Measurements from ENCODE around the gene PIP5KL1.

PIP5KL1 gene

DNA sequence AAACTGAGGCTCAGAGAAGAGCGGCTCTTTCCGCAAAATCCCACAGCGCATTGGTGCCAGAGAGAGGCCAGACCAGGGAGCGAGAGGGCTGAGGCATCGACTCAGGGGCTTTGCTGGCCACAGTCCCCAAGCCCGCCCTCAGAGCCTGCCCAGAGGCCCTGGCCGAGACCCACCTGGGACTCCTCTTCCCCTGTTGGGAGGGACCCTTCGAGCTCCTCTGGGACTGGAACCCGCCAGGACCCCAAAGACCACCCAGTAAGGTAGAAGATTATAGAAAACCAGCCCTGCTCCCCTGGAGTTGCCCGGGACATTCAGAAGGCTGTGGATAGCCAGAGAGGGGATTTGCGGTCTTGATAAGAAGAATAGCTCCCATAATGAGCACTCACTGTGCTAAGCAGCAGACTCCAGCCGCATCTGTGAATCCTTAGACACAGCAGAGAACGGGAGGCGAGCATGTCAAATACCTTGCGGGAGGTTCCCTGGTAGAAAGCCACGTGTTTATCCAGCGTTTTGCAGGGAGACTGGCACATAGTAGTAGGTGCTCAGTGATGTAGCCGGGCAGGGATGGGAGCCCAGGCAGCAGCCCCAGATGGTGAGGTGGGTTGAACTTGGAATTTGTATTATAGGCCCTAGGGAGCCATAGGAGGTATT lies 52.5 kb downstream of the PIP5KL1 start:
- peak; percentile 16 for ATAC-seq
- TF ChIP-seq, protein P1, sequence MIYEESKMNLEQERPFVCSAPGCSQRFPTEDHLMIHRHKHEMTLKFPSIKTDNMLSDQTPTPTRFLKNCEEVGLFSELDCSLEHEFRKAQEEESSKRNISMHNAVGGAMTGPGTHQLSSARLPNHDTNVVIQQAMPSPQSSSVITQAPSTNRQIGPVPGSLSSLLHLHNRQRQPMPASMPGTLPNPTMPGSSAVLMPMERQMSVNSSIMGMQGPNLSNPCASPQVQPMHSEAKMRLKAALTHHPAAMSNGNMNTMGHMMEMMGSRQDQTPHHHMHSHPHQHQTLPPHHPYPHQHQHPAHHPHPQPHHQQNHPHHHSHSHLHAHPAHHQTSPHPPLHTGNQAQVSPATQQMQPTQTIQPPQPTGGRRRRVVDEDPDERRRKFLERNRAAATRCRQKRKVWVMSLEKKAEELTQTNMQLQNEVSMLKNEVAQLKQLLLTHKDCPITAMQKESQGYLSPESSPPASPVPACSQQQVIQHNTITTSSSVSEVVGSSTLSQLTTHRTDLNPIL (CRISPR knock-in tag; IDR thresholded peaks at IDR 0.05; ENCODE audit: low read depth) = no peak
- no peak for TF ChIP-seq ZNF70 (CRISPR knock-in tag; IDR thresholded peaks at IDR 0.05)
- no peak for TF ChIP-seq ISL1 (CRISPR knock-in tag; IDR thresholded peaks at IDR 0.05)
- TF ChIP-seq PPARA (CRISPR knock-in tag; IDR thresholded peaks at IDR 0.05; ENCODE audit: borderline replicate concordance) = no peak
- TF ChIP-seq OSR1 (CRISPR knock-in tag; IDR thresholded peaks at IDR 0.05) = no peak
- no peak for TF ChIP-seq ZFP30 (CRISPR knock-in tag; IDR thresholded peaks at IDR 0.05)
- TF ChIP-seq ZNF8 (CRISPR knock-in tag; IDR thresholded peaks at IDR 0.05) = no peak
- no peak for TF ChIP-seq ZC3H10 (CRISPR knock-in tag; IDR thresholded peaks at IDR 0.05)
- no peak for TF ChIP-seq ZNF565 (CRISPR knock-in tag; conservative IDR thresholded peaks at IDR 0.05; ENCODE audit: low read depth)
- TF ChIP-seq, protein P2, sequence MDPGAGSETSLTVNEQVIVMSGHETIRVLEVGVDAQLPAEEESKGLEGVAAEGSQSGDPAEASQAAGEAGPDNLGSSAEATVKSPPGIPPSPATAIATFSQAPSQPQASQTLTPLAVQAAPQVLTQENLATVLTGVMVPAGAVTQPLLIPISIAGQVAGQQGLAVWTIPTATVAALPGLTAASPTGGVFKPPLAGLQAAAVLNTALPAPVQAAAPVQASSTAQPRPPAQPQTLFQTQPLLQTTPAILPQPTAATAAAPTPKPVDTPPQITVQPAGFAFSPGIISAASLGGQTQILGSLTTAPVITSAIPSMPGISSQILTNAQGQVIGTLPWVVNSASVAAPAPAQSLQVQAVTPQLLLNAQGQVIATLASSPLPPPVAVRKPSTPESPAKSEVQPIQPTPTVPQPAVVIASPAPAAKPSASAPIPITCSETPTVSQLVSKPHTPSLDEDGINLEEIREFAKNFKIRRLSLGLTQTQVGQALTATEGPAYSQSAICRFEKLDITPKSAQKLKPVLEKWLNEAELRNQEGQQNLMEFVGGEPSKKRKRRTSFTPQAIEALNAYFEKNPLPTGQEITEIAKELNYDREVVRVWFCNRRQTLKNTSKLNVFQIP (CRISPR knock-in tag; IDR thresholded peaks at IDR 0.05; ENCODE audit: borderline replicate concordance, low read depth) = no peak
- TF ChIP-seq ZFP3 (CRISPR knock-in tag; IDR thresholded peaks at IDR 0.05) = no peak
- TF ChIP-seq RARB (CRISPR knock-in tag; IDR thresholded peaks at IDR 0.05) = no peak
- TF ChIP-seq, protein P3, sequence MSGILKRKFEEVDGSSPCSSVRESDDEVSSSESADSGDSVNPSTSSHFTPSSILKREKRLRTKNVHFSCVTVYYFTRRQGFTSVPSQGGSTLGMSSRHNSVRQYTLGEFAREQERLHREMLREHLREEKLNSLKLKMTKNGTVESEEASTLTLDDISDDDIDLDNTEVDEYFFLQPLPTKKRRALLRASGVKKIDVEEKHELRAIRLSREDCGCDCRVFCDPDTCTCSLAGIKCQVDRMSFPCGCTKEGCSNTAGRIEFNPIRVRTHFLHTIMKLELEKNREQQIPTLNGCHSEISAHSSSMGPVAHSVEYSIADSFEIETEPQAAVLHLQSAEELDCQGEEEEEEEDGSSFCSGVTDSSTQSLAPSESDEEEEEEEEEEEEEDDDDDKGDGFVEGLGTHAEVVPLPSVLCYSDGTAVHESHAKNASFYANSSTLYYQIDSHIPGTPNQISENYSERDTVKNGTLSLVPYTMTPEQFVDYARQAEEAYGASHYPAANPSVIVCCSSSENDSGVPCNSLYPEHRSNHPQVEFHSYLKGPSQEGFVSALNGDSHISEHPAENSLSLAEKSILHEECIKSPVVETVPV (CRISPR knock-in tag; IDR thresholded peaks at IDR 0.05) = no peak

DNA sequence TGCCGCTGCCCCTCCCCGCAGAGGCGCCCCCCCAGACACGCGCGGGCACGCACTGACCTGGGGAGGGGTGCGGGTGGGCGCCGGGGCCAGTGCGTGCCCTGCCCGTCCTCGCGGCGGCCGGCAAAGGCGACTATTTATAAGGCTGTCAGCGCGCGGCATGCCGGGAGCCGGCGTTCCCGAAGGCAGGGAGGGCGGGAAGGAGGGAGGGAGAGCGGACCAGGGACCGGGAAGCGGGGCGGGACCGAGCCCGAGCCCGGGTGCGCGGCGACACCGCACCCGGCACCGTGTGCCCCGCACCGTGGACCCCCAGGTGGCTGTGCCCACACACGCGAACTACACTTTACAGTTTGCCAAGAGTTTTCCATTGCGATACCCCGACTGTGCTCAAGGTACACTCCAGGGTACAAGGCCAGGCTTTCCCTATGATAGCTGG lies 53.0 kb downstream of the PIP5KL1 start, which contains the start of gene AK1:
Gene AK1, minus strand, starts transcription at position 110 of the 433 bp plus-strand sequence. CDS start 3,058 bp downstream, outside the sequence.
- TF ChIP-seq PPARA (CRISPR knock-in tag; IDR thresholded peaks at IDR 0.05; ENCODE audit: borderline replicate concordance) = no peak
- TF ChIP-seq, protein P1 (CRISPR knock-in tag; IDR thresholded peaks at IDR 0.05; ENCODE audit: low read depth) = no peak
- TF ChIP-seq ZNF70 (CRISPR knock-in tag; IDR thresholded peaks at IDR 0.05) = no peak
- TF ChIP-seq ZFP30 (CRISPR knock-in tag; IDR thresholded peaks at IDR 0.05) = no peak
- no peak for TF ChIP-seq GLIS3 (CRISPR knock-in tag; IDR thresholded peaks at IDR 0.05)
- TF ChIP-seq TOX (CRISPR knock-in tag; IDR thresholded peaks at IDR 0.05; ENCODE audit: borderline replicate concordance) = no peak
- no peak for TF ChIP-seq ZNF565 (CRISPR knock-in tag; conservative IDR thresholded peaks at IDR 0.05; ENCODE audit: low read depth)
- TF ChIP-seq, protein P2 (CRISPR knock-in tag; IDR thresholded peaks at IDR 0.05; ENCODE audit: borderline replicate concordance, low read depth) = no peak
- TF ChIP-seq ZC3H10 (CRISPR knock-in tag; IDR thresholded peaks at IDR 0.05) = no peak
- no peak for TF ChIP-seq TCF4 (CRISPR knock-in tag; IDR thresholded peaks at IDR 0.05; ENCODE audit: borderline replicate concordance)
- TF ChIP-seq, protein P4, sequence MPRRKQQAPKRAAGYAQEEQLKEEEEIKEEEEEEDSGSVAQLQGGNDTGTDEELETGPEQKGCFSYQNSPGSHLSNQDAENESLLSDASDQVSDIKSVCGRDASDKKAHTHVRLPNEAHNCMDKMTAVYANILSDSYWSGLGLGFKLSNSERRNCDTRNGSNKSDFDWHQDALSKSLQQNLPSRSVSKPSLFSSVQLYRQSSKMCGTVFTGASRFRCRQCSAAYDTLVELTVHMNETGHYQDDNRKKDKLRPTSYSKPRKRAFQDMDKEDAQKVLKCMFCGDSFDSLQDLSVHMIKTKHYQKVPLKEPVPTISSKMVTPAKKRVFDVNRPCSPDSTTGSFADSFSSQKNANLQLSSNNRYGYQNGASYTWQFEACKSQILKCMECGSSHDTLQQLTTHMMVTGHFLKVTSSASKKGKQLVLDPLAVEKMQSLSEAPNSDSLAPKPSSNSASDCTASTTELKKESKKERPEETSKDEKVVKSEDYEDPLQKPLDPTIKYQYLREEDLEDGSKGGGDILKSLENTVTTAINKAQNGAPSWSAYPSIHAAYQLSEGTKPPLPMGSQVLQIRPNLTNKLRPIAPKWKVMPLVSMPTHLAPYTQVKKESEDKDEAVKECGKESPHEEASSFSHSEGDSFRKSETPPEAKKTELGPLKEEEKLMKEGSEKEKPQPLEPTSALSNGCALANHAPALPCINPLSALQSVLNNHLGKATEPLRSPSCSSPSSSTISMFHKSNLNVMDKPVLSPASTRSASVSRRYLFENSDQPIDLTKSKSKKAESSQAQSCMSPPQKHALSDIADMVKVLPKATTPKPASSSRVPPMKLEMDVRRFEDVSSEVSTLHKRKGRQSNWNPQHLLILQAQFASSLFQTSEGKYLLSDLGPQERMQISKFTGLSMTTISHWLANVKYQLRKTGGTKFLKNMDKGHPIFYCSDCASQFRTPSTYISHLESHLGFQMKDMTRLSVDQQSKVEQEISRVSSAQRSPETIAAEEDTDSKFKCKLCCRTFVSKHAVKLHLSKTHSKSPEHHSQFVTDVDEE (CRISPR knock-in tag; IDR thresholded peaks at IDR 0.05) = no peak
- no peak for TF ChIP-seq ZNF8 (CRISPR knock-in tag; IDR thresholded peaks at IDR 0.05)
- no peak for TF ChIP-seq ARNTL (CRISPR knock-in tag; IDR thresholded peaks at IDR 0.05; ENCODE audit: borderline replicate concordance, low read depth)
- no peak for TF ChIP-seq OSR1 (CRISPR knock-in tag; IDR thresholded peaks at IDR 0.05)
- TF ChIP-seq BACH2 (CRISPR knock-in tag; IDR thresholded peaks at IDR 0.05; ENCODE audit: borderline replicate concordance) = no peak
- TF ChIP-seq, protein P5, sequence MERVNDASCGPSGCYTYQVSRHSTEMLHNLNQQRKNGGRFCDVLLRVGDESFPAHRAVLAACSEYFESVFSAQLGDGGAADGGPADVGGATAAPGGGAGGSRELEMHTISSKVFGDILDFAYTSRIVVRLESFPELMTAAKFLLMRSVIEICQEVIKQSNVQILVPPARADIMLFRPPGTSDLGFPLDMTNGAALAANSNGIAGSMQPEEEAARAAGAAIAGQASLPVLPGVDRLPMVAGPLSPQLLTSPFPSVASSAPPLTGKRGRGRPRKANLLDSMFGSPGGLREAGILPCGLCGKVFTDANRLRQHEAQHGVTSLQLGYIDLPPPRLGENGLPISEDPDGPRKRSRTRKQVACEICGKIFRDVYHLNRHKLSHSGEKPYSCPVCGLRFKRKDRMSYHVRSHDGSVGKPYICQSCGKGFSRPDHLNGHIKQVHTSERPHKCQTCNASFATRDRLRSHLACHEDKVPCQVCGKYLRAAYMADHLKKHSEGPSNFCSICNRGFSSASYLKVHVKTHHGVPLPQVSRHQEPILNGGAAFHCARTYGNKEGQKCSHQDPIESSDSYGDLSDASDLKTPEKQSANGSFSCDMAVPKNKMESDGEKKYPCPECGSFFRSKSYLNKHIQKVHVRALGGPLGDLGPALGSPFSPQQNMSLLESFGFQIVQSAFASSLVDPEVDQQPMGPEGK (CRISPR knock-in tag; IDR thresholded peaks at IDR 0.05; ENCODE audit: borderline replicate concordance) = no peak
- TF ChIP-seq, protein P3 (CRISPR knock-in tag; IDR thresholded peaks at IDR 0.05) = no peak
- TF ChIP-seq ZFP3 (CRISPR knock-in tag; IDR thresholded peaks at IDR 0.05) = no peak
- no peak for TF ChIP-seq ESRRG (CRISPR knock-in tag; IDR thresholded peaks at IDR 0.05)
- peak; percentile 88 for ATAC-seq

Measured in SK-N-SH treated with all-trans-retinoic acid at 6 μM for 48 hours (cell line).